CD4-positive, alpha-beta T cell treated with Interleukin-6 for 4 hours (primary cell): ENCODE measurements around the gene EEFSEC.

Experiments
- DNase-seq: peaks from one replicate; pipeline ENCODE4 v3.0.0-alpha.2; 2020; ENCODE audit warnings: mixed read lengths

The EEFSEC gene

GRCh38 chr3:128153156-128154041 lies at the start of gene EEFSEC:
EEFSEC (plus strand) TSS chr3:128153481; CDS start chr3:128153508, 27 bp downstream.
- DNase-seq = peak; percentile 83

GRCh38 chr3:128107834-128108233 lies 45.4 kb upstream of the EEFSEC start:
- no peak for DNase-seq

- DNase-seq = no peak
These were observed 42.1 kb upstream of the EEFSEC start for GRCh38 chr3:128111147-128111546.

GRCh38 chr3:128112357-128112968 lies 40.8 kb upstream of the EEFSEC start:
- DNase-seq = peak; percentile 52

- DNase-seq = no peak
These were observed 39.2 kb upstream of the EEFSEC start for GRCh38 chr3:128113817-128114794.

GRCh38 chr3:128122013-128122412 lies 31.3 kb upstream of the EEFSEC start:
- no peak for DNase-seq

GRCh38 chr3:128123156-128123537 lies 30.1 kb upstream of the EEFSEC start:
- DNase-seq = peak; percentile 4

- DNase-seq = peak; percentile 95
These were observed 29.5 kb upstream of the EEFSEC start, which contains the start of gene RUVBL1 for GRCh38 chr3:128123538-128124368. RUVBL1 (minus strand) TSS chr3:128123812; CDS start chr3:128123724, 88 bp downstream.

- no peak for DNase-seq
These were observed 26.0 kb upstream of the EEFSEC start for GRCh38 chr3:128127236-128127635.

- DNase-seq = no peak
These were observed 25.0 kb upstream of the EEFSEC start for GRCh38 chr3:128128251-128128650.

- no peak for DNase-seq
These were observed 21.2 kb upstream of the EEFSEC start for GRCh38 chr3:128131897-128132646.

- peak; percentile 60 for DNase-seq
These were observed 19.9 kb upstream of the EEFSEC start for GRCh38 chr3:128133273-128133883.

GRCh38 chr3:128143496-128143895 lies 9.8 kb upstream of the EEFSEC start:
- no peak for DNase-seq

- DNase-seq = no peak
These were observed 8.6 kb upstream of the EEFSEC start for GRCh38 chr3:128144512-128145187.

- no peak for DNase-seq
These were observed 8.0 kb upstream of the EEFSEC start for GRCh38 chr3:128145279-128145678.

GRCh38 chr3:128146201-128146600 lies 7.1 kb upstream of the EEFSEC start:
- DNase-seq = no peak

GRCh38 chr3:128149650-128150049 lies 3.6 kb upstream of the EEFSEC start:
- no peak for DNase-seq

GRCh38 chr3:128151758-128152274 lies 1.5 kb upstream of the EEFSEC start:
- DNase-seq = no peak

GRCh38 chr3:128152419-128153155 lies 694 bp upstream of the EEFSEC start:
- no peak for DNase-seq
